ENCODE measurements around the gene B4GALNT1. TPM values are rescaled to one million over a fixed set of nuclear protein-coding genes. Genes with fewer than 3 reads are reported as not detected.
"Not testable (repeated sequence)": the region's sequence is repeated elsewhere in the genome, so short reads cannot be mapped to it uniquely, and the experiment has no call there.

The B4GALNT1 gene
- total and polyA plus RNA-seq, 9 of the 15 experiments (the other 6 are each of a cell fraction or from before 2014, with no cell fraction given), result 1.0 to 32.2 (median 9.8) TPM

DNA sequence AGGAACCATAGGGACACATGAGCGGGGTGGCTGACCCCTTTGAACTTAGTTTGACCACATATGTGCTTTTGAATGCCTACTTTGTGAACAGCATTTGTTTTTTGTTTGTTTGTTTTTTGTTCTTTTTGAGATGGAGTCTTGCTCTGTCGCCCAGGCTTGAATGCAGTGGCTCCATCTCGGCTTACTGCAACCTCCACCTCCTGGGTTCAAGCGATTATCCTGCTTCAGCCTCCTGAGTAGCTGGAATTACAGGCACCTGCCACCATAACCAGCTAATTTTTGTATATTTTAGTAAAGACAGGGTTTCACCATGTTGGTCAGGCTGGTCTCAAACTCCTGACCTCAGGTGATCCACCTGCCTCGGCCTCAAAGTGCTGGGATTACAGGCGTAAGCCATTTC, 14.6 kb downstream of the B4GALNT1 start:
- H3K27ac ChIP-seq (ENCODE audit: extremely low read depth, low read depth, low read length); H3K4me2 ChIP-seq (ENCODE audit: insufficient read depth, low read length); DNase-seq (ENCODE audit: extremely low read depth in 1 of 4, low spot score in 3 of 4); H3K9ac ChIP-seq (ENCODE audit: insufficient read depth in 1 of 2, low read depth in 2 of 2, low read length in 2 of 2); H3K27me3 ChIP-seq (ENCODE audit: control insufficient read depth in 2 of 2, insufficient read depth in 2 of 2, low read length in 2 of 2); in situ Hi-C loops (cut with MboI); BruUV-seq (replicated peaks); H2AFZ ChIP-seq (ENCODE audit: low read depth, low read length); H3K4me3 ChIP-seq; intact Hi-C loops (cut with micrococcal nuclease); H3K9me1 ChIP-seq (ENCODE audit: control insufficient read depth, insufficient read depth, low read length); CTCF ChIA-PET (ENCODE audit: low intra/inter-chr PET ratio); ATAC-seq; H3K79me2 ChIP-seq (ENCODE audit: control insufficient read depth, insufficient read depth, low read length); H4K20me1 ChIP-seq (replicated peaks; ENCODE audit: control insufficient read depth, insufficient read depth, low read length); H3K9me3 ChIP-seq (replicated peaks; ENCODE audit: control insufficient read depth, insufficient read depth, low read depth, low read length); POLR2A ChIA-PET; FAIRE-seq: not testable (repeated sequence)
- 65% methylated on average over 6 of the region's 6 CpGs for WGBS (ENCODE audit: insufficient coverage, low coverage, missing lambda C conversion rate)
- peaks cover 16% of the 10 kb centered on the region; the same call in 2 of the 3 replicates for H3K36me3 ChIP-seq (ENCODE audit: control insufficient read depth, insufficient read depth, low read length)
- H3K4me1 ChIP-seq (replicated peaks in 1 of 2; ENCODE audit: control insufficient read depth in 2 of 2, insufficient read depth in 2 of 2, low read length in 2 of 2), result peaks cover 42 to 52% of the 10 kb centered on the region in 2 experiments

DNA sequence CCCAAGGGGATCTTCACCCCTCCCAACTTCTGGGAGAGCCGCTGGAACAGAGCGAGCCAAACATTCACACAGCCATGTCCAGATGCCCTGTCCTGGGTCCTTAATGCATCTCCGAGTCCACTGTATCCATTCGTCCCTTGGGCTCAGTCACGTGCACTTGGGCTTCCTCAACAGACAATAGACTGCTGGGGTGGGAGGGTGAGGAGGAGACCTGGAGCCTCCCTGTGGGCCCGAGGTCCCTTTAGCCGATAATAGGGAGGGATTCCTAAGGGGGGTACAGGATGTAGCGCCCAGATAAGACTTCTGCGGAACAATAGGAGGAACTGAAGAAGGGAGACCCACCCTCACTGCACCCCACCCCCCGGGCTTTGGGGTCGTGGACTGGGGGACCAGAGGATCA, 15.1 kb downstream of the B4GALNT1 start:
- Histone ChIP-seq H3K36me3 (ENCODE audit: control insufficient read depth, insufficient read depth, low read length) (peaks cover 16% of the 10 kb centered on the region; the same call in 2 of the 3 replicates), H3K27ac (ENCODE audit: extremely low read depth, low read depth, low read length) (no peak overlapping the region), H4K20me1 (replicated peaks; ENCODE audit: control insufficient read depth, insufficient read depth, low read length) (no peaks in the 10 kb centered on the region), H3K4me3 (no peak overlapping the region), H2AFZ (ENCODE audit: low read depth, low read length) (no peak overlapping the region), H3K4me1 (replicated peaks in 1 of 2; ENCODE audit: control insufficient read depth in 2 of 2, insufficient read depth in 2 of 2, low read length in 2 of 2) (peaks cover 45 to 56% of the 10 kb centered on the region in 2 experiments), H3K79me2 (ENCODE audit: control insufficient read depth, insufficient read depth, low read length) (no peaks in the 10 kb centered on the region), H3K27me3 (ENCODE audit: control insufficient read depth in 2 of 2, insufficient read depth in 2 of 2, low read length in 2 of 2) (no peaks in the 10 kb centered on the region), H3K9me3 (replicated peaks; ENCODE audit: control insufficient read depth, insufficient read depth, low read depth, low read length) (no peaks in the 10 kb centered on the region), H3K9me1 (ENCODE audit: control insufficient read depth, insufficient read depth, low read length) (peaks cover 4% of the 10 kb centered on the region), H3K4me2 (ENCODE audit: insufficient read depth, low read length) (no peak overlapping the region), H3K9ac (ENCODE audit: insufficient read depth in 1 of 2, low read depth in 2 of 2, low read length in 2 of 2) (no peak overlapping the region)
- FAIRE-seq, result no peak
- intact Hi-C loops (cut with micrococcal nuclease) (no loop called here), in situ Hi-C loops (cut with MboI) (no loop called here)
- TF ChIP-seq EGR1 (conservative IDR thresholded peaks at IDR 0.05) (no peak), BHLHE40 (IDR thresholded peaks at IDR 0.05; ENCODE audit: low read length) (peak; percentile 52), LCOR (CRISPR knock-in tag; IDR thresholded peaks at IDR 0.05) (no peak), PHF21A (IDR thresholded peaks at IDR 0.05; ENCODE audit: borderline replicate concordance, low read depth) (no peak), ZNF143 (CRISPR knock-in tag; IDR thresholded peaks at IDR 0.05) (no peak)
- TF ChIP-seq, protein P1, sequence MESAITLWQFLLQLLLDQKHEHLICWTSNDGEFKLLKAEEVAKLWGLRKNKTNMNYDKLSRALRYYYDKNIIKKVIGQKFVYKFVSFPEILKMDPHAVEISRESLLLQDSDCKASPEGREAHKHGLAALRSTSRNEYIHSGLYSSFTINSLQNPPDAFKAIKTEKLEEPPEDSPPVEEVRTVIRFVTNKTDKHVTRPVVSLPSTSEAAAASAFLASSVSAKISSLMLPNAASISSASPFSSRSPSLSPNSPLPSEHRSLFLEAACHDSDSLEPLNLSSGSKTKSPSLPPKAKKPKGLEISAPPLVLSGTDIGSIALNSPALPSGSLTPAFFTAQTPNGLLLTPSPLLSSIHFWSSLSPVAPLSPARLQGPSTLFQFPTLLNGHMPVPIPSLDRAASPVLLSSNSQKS (CRISPR knock-in tag; IDR thresholded peaks at IDR 0.05), result no peak
- no TSS peak for BruUV-seq (replicated peaks)
- 46% methylated on average over 9 of the region's 11 CpGs for WGBS (ENCODE audit: insufficient coverage, low coverage, missing lambda C conversion rate)
- DNase-seq (ENCODE audit: extremely low read depth in 1 of 4, low spot score in 3 of 4), result no peak
- POLR2A ChIA-PET, result no interaction called here
- no peak for ATAC-seq
- CTCF ChIA-PET (ENCODE audit: low intra/inter-chr PET ratio), result no interaction called here
